OCI-LY3 (cell line): ENCODE data around the gene LHFPL4.

Experiments used
- CTCF ChIP-seq: fragments of 200-600, 300-600 bp; sonication (generic); IDR thresholded peaks from 2 replicates; pipeline ENCODE4 v1.5.1; 2014; ENCODE audit warnings: antibody characterized with exemption, low read length, low read depth
- EZH2phosphoT487 ChIP-seq: fragments of 200-600 bp; shearing (Covaris generic); IDR thresholded peaks from 2 replicates; pipeline ENCODE4 v1.6.1; 2018; ENCODE audit warnings: antibody characterized with exemption, mixed run types, low read depth

GRCh38 chr3:9450991-9451390 lies 102.6 kb downstream of the LHFPL4 start:
- TF ChIP-seq CTCF, result no peak
- no peak for TF ChIP-seq EZH2phosphoT487
